OCI-M2 (cell line): ENCODE results near the gene VPS33A.

ENCODE experiments used
- DNase-seq: peaks from one replicate; lab custom pipeline; 2025; ENCODE audit not compliant: unreplicated experiment; lab: John Stamatoyannopoulos, UW

VPS33A gene

GRCh38 chr12:122184517-122184916, 81.8 kb downstream of the VPS33A start:
- DNase-seq, result no peak

- DNase-seq, result no peak
These were observed 82.7 kb downstream of the VPS33A start for GRCh38 chr12:122183588-122183940.

- DNase-seq, result no peak
These were observed 83.3 kb downstream of the VPS33A start, which contains the start of gene LRRC43 for GRCh38 chr12:122182887-122183587. LRRC43 (plus strand) TSS chr12:122183123; CDS start chr12:122183145, 22 bp downstream.
